HepG2 (cell line): ENCODE results near the gene CCDC117. TPM values are rescaled to one million over a fixed set of nuclear protein-coding genes. Genes with fewer than 3 reads are reported as not detected.

Source experiments
- CEBPB ChIP-seq: IDR thresholded peaks from 2 replicates; pipeline ENCODE4 v1.6.1; 2011; ENCODE audit warnings: low read depth, low read length, improper control_type of control experiment, borderline replicate concordance
- ELF1 ChIP-seq: sonication (generic); formaldehyde crosslinking; IDR thresholded peaks from 2 replicates; pipeline ENCODE4 v1.4.0; 2020; ENCODE audit warnings: missing genetic modification reagents
- FOXA1 ChIP-seq, 2 experiments: fragments of 450-650 bp in 1 of 2; sonication (generic) in 1 of 2; formaldehyde crosslinking in 1 of 2; IDR thresholded peaks; 2 replicates each; pipeline versions ENCODE4 v1.4.0 to v1.6.1; 2016 to 2020; ENCODE audit warnings: missing genetic modification reagents in 1 of 2
- FOXA3 ChIP-seq: IDR thresholded peaks from 2 replicates; pipeline ENCODE4 v1.6.1; 2016; ENCODE audit warnings: missing genetic modification reagents, missing compliant biosample characterization
- FOXO1 ChIP-seq: sonication (generic); formaldehyde crosslinking; IDR thresholded peaks from 2 replicates; pipeline ENCODE4 v1.4.0; 2020; ENCODE audit warnings: missing genetic modification reagents
- GATAD2A ChIP-seq: IDR thresholded peaks from 2 replicates; pipeline ENCODE4 v1.6.1; 2016
- HDAC2 ChIP-seq: sonication (generic); formaldehyde crosslinking; IDR thresholded peaks from 2 replicates; pipeline ENCODE4 v1.4.0; 2020; ENCODE audit warnings: missing genetic modification reagents
- JDP2 ChIP-seq: sonication (generic); formaldehyde crosslinking; IDR thresholded peaks from 2 replicates; pipeline ENCODE4 v1.8.1; 2022; ENCODE audit warnings: missing genetic modification reagents, borderline replicate concordance
- KLF16 ChIP-seq, 2 experiments: sonication (generic) in 1 of 2; formaldehyde crosslinking in 1 of 2; IDR thresholded peaks; 2 replicates each; pipeline versions ENCODE4 v1.6.1 to v1.8.0; 2016 to 2023; ENCODE audit warnings: missing genetic modification reagents in 2 of 2, missing compliant biosample characterization in 1 of 2
- MZF1 ChIP-seq: sonication (generic); formaldehyde crosslinking; IDR thresholded peaks from 2 replicates; pipeline ENCODE4 v1.8.1; 2023; ENCODE audit warnings: mild to moderate bottlenecking, missing genetic modification reagents, borderline replicate concordance
- NR2F6 ChIP-seq, 2 experiments: IDR thresholded peaks; 2 replicates each; pipeline ENCODE4 v1.6.1; 2016; ENCODE audit warnings: antibody characterized with exemption in 1 of 2, mild to moderate bottlenecking in 1 of 2
- PHF8 ChIP-seq: sonication (generic); formaldehyde crosslinking; IDR thresholded peaks from 2 replicates; pipeline ENCODE4 v1.5.0; 2020; ENCODE audit warnings: missing genetic modification reagents
- POGZ ChIP-seq: sonication (generic); formaldehyde crosslinking; IDR thresholded peaks from 2 replicates; pipeline ENCODE4 v1.4.0; 2020; ENCODE audit warnings: mild to moderate bottlenecking, missing genetic modification reagents
- POLR2A ChIP-seq, 2 experiments: IDR thresholded peaks; 2 replicates each; pipeline ENCODE4 v1.6.1; 2011; ENCODE audit warnings: low read depth in 2 of 2, low read length in 2 of 2, mild to moderate bottlenecking in 1 of 2, moderate library complexity in 1 of 2; ENCODE audit not compliant: insufficient read depth in 1 of 2
- SIN3A ChIP-seq: IDR thresholded peaks from 2 replicates; pipeline ENCODE4 v1.6.1; 2011; ENCODE audit warnings: low read depth, mild to moderate bottlenecking, control low read depth, low read length, borderline replicate concordance
- SMARCC2 ChIP-seq: fragments of 450-650 bp; IDR thresholded peaks from 2 replicates; pipeline ENCODE4 v1.6.1; 2017; ENCODE audit warnings: antibody characterized with exemption, mild to moderate bottlenecking
- TBX3 ChIP-seq: fragments of 450-650 bp; IDR thresholded peaks from 2 replicates; pipeline ENCODE4 v1.6.1; 2017; ENCODE audit warnings: antibody characterized with exemption, mild to moderate bottlenecking, inconsistent platforms, borderline replicate concordance
- TFE3 ChIP-seq: IDR thresholded peaks from 2 replicates; pipeline ENCODE4 v1.6.1; 2016
- ZFP1 ChIP-seq: IDR thresholded peaks from 2 replicates; pipeline ENCODE4 v1.6.1; 2016
- ZNF317 ChIP-seq: sonication (generic); formaldehyde crosslinking; IDR thresholded peaks from 2 replicates; pipeline ENCODE4 v1.5.0; 2020; ENCODE audit warnings: mild to moderate bottlenecking, missing genetic modification reagents
- polyA plus RNA-seq, 8 experiments: library from polyadenylated mRNA; depleted of rRNA in 3 of 8; stranded (reverse) in 7 of 8; unstranded in 1 of 8; fragments of >200 nt; fragmentation: Illumina TruSeq in 4 of 8; extraction: Trizol in 4 of 8; gene quantifications; 2 replicates each; pipeline versions ENCODE4 v1.2.1 to v1.2.3, GENCODE V29; 2011 to 2016; ENCODE audit warnings: low read depth in 4 of 8, missing spikeins in 1 of 8, mixed read lengths in 1 of 8; ENCODE audit not compliant: insufficient read depth in 1 of 8
- total RNA-seq, 5 experiments: library from RNA; depleted of rRNA; stranded (reverse); fragments of >200 nt; fragmentation: Illumina TruSeq; extraction: Trizol; gene quantifications; 2 replicates each; pipeline ENCODE4 v1.2.3, GENCODE V29; 2016; ENCODE audit warnings: low read depth in 1 of 5
- TF ChIP-seq, protein P1 (sequence below): IDR thresholded peaks from 2 replicates; pipeline ENCODE4 v1.6.1; 2016; ENCODE audit warnings: low read depth, missing genetic modification reagents, missing compliant biosample characterization

Gene CCDC117
- total and polyA plus RNA-seq, 2 of the 13 experiments (the other 11 are each of a cell fraction or from before 2014, with no cell fraction given) = 12.6 to 34.2 TPM

- TF ChIP-seq TBX3 (peak; percentile 43; the same call in 1 of the 2 replicates), SIN3A (0 out of 2 replicates have a peak, but pooled peaks have one; percentile 53), HDAC2 (CRISPR knock-in tag) (peak; percentile 68; the same call in 1 of the 2 replicates), TFE3 (CRISPR knock-in tag) (no peak; the same call in 1 of the 2 replicates), PHF8 (CRISPR knock-in tag) (peak; percentile 34; the same call in 1 of the 2 replicates), NR2F6 (IDR thresholded peaks at IDR 0.05) (peak; percentile 37; the same call in 1 of the 2 replicates), NR2F6 (CRISPR knock-in tag; IDR thresholded peaks at IDR 0.05) (peak; percentile 66), KLF16 (CRISPR knock-in tag; IDR thresholded peaks at IDR 0.05) (peak in 1 of 2 experiments; percentile 38; a peak in 1 of 4 replicates), MZF1 (CRISPR knock-in tag) (no peak), ZFP1 (CRISPR knock-in tag) (peak; percentile 37; the same call in 1 of the 2 replicates), JDP2 (no peak; the same call in 1 of the 2 replicates), FOXA3 (CRISPR knock-in tag) (peak; percentile 82), FOXA1 (IDR thresholded peaks at IDR 0.05) (no peak), FOXA1 (CRISPR knock-in tag; IDR thresholded peaks at IDR 0.05) (peak; percentile 74), CEBPB (peak; percentile 52; the same call in 1 of the 2 replicates), FOXO1 (CRISPR knock-in tag) (peak; percentile 60; the same call in 1 of the 2 replicates), ELF1 (CRISPR knock-in tag) (peak; percentile 49; the same call in 1 of the 2 replicates), ZNF317 (0 out of 2 replicates have a peak, but pooled peaks have one; percentile 20), SMARCC2 (no peak), GATAD2A (CRISPR knock-in tag) (peak; percentile 95), POLR2A (IDR thresholded peaks at IDR 0.05; ENCODE audit: insufficient read depth in 1 of 2, low read depth in 2 of 2, low read length in 2 of 2) (peak in 1 of 2 experiments; percentile 30; a peak in 1 of 4 replicates), POGZ (CRISPR knock-in tag) (no peak)
- TF ChIP-seq, protein P1, sequence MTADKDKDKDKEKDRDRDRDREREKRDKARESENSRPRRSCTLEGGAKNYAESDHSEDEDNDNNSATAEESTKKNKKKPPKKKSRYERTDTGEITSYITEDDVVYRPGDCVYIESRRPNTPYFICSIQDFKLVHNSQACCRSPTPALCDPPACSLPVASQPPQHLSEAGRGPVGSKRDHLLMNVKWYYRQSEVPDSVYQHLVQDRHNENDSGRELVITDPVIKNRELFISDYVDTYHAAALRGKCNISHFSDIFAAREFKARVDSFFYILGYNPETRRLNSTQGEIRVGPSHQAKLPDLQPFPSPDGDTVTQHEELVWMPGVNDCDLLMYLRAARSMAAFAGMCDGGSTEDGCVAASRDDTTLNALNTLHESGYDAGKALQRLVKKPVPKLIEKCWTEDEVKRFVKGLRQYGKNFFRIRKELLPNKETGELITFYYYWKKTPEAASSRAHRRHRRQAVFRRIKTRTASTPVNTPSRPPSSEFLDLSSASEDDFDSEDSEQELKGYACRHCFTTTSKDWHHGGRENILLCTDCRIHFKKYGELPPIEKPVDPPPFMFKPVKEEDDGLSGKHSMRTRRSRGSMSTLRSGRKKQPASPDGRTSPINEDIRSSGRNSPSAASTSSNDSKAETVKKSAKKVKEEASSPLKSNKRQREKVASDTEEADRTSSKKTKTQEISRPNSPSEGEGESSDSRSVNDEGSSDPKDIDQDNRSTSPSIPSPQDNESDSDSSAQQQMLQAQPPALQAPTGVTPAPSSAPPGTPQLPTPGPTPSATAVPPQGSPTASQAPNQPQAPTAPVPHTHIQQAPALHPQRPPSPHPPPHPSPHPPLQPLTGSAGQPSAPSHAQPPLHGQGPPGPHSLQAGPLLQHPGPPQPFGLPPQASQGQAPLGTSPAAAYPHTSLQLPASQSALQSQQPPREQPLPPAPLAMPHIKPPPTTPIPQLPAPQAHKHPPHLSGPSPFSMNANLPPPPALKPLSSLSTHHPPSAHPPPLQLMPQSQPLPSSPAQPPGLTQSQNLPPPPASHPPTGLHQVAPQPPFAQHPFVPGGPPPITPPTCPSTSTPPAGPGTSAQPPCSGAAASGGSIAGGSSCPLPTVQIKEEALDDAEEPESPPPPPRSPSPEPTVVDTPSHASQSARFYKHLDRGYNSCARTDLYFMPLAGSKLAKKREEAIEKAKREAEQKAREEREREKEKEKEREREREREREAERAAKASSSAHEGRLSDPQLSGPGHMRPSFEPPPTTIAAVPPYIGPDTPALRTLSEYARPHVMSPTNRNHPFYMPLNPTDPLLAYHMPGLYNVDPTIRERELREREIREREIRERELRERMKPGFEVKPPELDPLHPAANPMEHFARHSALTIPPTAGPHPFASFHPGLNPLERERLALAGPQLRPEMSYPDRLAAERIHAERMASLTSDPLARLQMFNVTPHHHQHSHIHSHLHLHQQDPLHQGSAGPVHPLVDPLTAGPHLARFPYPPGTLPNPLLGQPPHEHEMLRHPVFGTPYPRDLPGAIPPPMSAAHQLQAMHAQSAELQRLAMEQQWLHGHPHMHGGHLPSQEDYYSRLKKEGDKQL = peak; percentile 57; the same call in 1 of the 2 replicates
Observed at GRCh38 chr22:28817919-28818859, 45.7 kb downstream of the CCDC117 start (continued).
